Heart right ventricle (tissue), 16 donors: ENCODE results near the gene MYEOV. TPM values are rescaled to one million over a fixed set of nuclear protein-coding genes. Genes with fewer than 3 reads are reported as not detected.

ENCODE experiments used
- ATAC-seq, 8 donors: fragments of 200-7000 bp; cut with Tn5 transposase; one replicate each; pipeline ENCODE4 v1.9.1; 2020; ENCODE audit warnings: mild to moderate bottlenecking in 8 of 8, moderate library complexity in 8 of 8, moderate number of reproducible peaks in 1 of 8
- DNase-seq, 2 donors: peaks; one replicate each; pipeline ENCODE4 v3.0.0-alpha.2; 2020
- H3K27ac ChIP-seq, 10 donors: fragments of 200-600 bp; sonication (generic) in 2 of 10; one replicate each; pipeline versions ENCODE4 v1.5.0 to v1.8.0; 2020 to 2022; ENCODE audit warnings: mild to moderate bottlenecking in 3 of 10
- H3K27me3 ChIP-seq, 7 donors: fragments of 200-600 bp; one replicate each; pipeline ENCODE4 v1.8.0; 2021 to 2022; ENCODE audit warnings: mild to moderate bottlenecking in 2 of 7
- H3K36me3 ChIP-seq, 9 donors: fragments of 200-600 bp; sonication (generic) in 1 of 9; one replicate each; pipeline versions ENCODE4 v1.5.0 to v1.8.0; 2020 to 2022; ENCODE audit warnings: mild to moderate bottlenecking in 2 of 9
- H3K4me1 ChIP-seq, 9 donors: fragments of 200-600 bp; sonication (generic) in 1 of 9; one replicate each; pipeline versions ENCODE4 v1.5.0 to v1.8.0; 2020 to 2022; ENCODE audit warnings: mild to moderate bottlenecking in 4 of 9
- H3K4me3 ChIP-seq, 10 donors: fragments of 200-600 bp; sonication (generic) in 2 of 10; one replicate each; pipeline versions ENCODE4 v1.5.0 to v1.8.0; 2020 to 2022; ENCODE audit warnings: mild to moderate bottlenecking in 7 of 10, moderate library complexity in 2 of 10
- H3K9me3 ChIP-seq, 11 donors: fragments of 200-600 bp in 10 of 11; sonication (generic) in 2 of 11; one replicate each; pipeline versions ENCODE4 v1.5.0 to v1.8.0; 2013 to 2022; ENCODE audit warnings: mild to moderate bottlenecking in 2 of 11, control low read depth in 1 of 11, moderate library complexity in 1 of 11
- CTCF ChIP-seq, 9 donors: fragments of 200-600 bp; sonication (generic) in 2 of 9; IDR thresholded peaks; one replicate each; pipeline versions ENCODE4 v1.5.0 to v1.8.0; 2021 to 2022; ENCODE audit warnings: antibody characterized with exemption in 9 of 9, mild to moderate bottlenecking in 5 of 9, moderate library complexity in 1 of 9
- WGBS, 2 donors: extraction: QIAGEN DNeasy Blood & Tissue Kit; methylation state at CpG; one replicate each; pipeline ENCODE4 v1.1.7; 2013; ENCODE audit warnings: inconsistent platforms in 1 of 2; 5-methylcytosine and 5-hydroxymethylcytosine counted together
- intact Hi-C, 10 donors: fragments of 100-400 bp; cut with DNase I; formaldehyde crosslinking; loops; one replicate each; pipeline versions ENCODE4 v1.11.1 to v1.14.2; 2022
- polyA plus RNA-seq, 2 donors: library from polyadenylated mRNA; stranded (reverse); fragments of 200-250 nt; gene quantifications; one replicate each; pipeline ENCODE4 v1.2.3, GENCODE V29; 2013
- total RNA-seq, 10 donors: library from RNA; stranded (reverse); fragmentation: NEBNext Ultra II Directional in 3 of 10; extraction: Animal tissue kit (Norgen Biotek cat#: 25700) in 3 of 10; gene quantifications; one replicate each; pipeline versions ENCODE4 v1.2.1 to v1.2.4, GENCODE V29; 2021 to 2023
- donor health status: Arrhythmogenic right ventricular cardiomyopathy.
- donor health status: ischemic (EF 13 %, LVEDD 7.1; RV severe dilation, severe dysfunction).
- donor health status: healthy with polysubstance abuse.
- donor health status: DM: no; HTN: yes; CAD: no.
- donor health status: DM: no; HTN: no; CAD: no.
- donor health status: ischemic (EF 25% LVEDD 6.9; RV normal size, moderate dysfunction).
- donor health status: ischemic (EF 25% LVEDD 5.7; RV mildly dilated, moderate dysfunction).
- donor health status: healthy.
- donor health status: DM: yes; HTN: yes; CAD: no.
- donor health status: Ischemic cardiomyopathy.
- donor health status: ischemic (EF 35%, LVEDD 5.7; RV mildly dilated, moderate dysfunction).
- donor health status: nonischemic (EF 11% LVEDD 7.7; RV severe dilation, severe dysfunction).
- donor health status: DM: yes; HTN: yes; CAD: no.
- donor health status: PGD.
- donor health status: ischemic (EF 29% LVEDD 5.4; RV normal size, mild dysfunction).
- donor health status: nonischemic (EF 23%, LVEDD 6.1; RV moderate dilation, normal function).

Gene MYEOV
- total and polyA plus RNA-seq, 12 donors = 0.07 TPM; not detected in 11

GRCh38 chr11:69269926-69270697 is 23.8 kb upstream of the MYEOV start:
- Histone ChIP-seq H3K27ac (no peak overlapping the region), H3K4me1 (peaks cover 5 to 34% (median 11%) of the 10 kb centered on the region in 9 donors), H3K9me3 (no peaks in the 10 kb centered on the region), H3K27me3 (no peaks in the 10 kb centered on the region), H3K36me3 (no peaks in the 10 kb centered on the region), H3K4me3 (no peak overlapping the region)
- DNase-seq (no peak), ATAC-seq (peak in 4 of 8 donors; percentile 15 to 27 (median 20))
- WGBS, 2 donors = 82 to 85% methylated on average over 21 of the region's 21 CpGs
- TF ChIP-seq CTCF (IDR thresholded peaks at IDR 0.05) = no peak
- intact Hi-C loops = loop anchor here in 1 of 10 donors (10.0 kb wide), 1 partner anchor 135 kb away; no protein-coding TSS in a partner anchor

- Histone ChIP-seq H3K9me3 (no peaks in the 10 kb centered on the region), H3K36me3 (no peaks in the 10 kb centered on the region), H3K27ac (no peak overlapping the region), H3K4me1 (peaks cover 5 to 34% (median 11%) of the 10 kb centered on the region in 9 donors), H3K27me3 (no peaks in the 10 kb centered on the region), H3K4me3 (no peak overlapping the region)
- no peak for ATAC-seq
- intact Hi-C loops = loop anchor here in 1 of 10 donors (10.0 kb wide), 1 partner anchor 136 kb away; no protein-coding TSS in a partner anchor
- no peak for TF ChIP-seq CTCF (IDR thresholded peaks at IDR 0.05)
- 95 to 99% methylated on average over 7 of the region's 7 CpGs for WGBS, 2 donors
- no peak for DNase-seq
These were observed 23.0 kb upstream of the MYEOV start for GRCh38 chr11:69270941-69271340.

- Histone ChIP-seq H3K9me3 (no peaks in the 10 kb centered on the region), H3K4me3 (no peak overlapping the region), H3K36me3 (no peaks in the 10 kb centered on the region), H3K27ac (no peak overlapping the region), H3K27me3 (no peaks in the 10 kb centered on the region), H3K4me1 (peaks cover 5 to 34% (median 12%) of the 10 kb centered on the region in 9 donors)
- TF ChIP-seq CTCF (IDR thresholded peaks at IDR 0.05) = no peak
- ATAC-seq (no peak), DNase-seq (no peak)
- intact Hi-C loops = loop anchor here in 1 of 10 donors (10.0 kb wide), 1 partner anchor 137 kb away; no protein-coding TSS in a partner anchor
- 95 to 99% methylated on average over 3 of the region's 3 CpGs for WGBS, 2 donors
These were observed 21.9 kb upstream of the MYEOV start for GRCh38 chr11:69272055-69272454.

GRCh38 chr11:69272831-69273485 is 21.0 kb upstream of the MYEOV start:
- no peak for DNase-seq
- H3K27me3 ChIP-seq = no peaks in the 10 kb centered on the region
- H3K4me3 ChIP-seq = no peak overlapping the region
- no peaks in the 10 kb centered on the region for H3K9me3 ChIP-seq
- H3K27ac ChIP-seq = no peak overlapping the region
- intact Hi-C loops = loop anchor here in 1 of 10 donors (10.0 kb wide), 1 partner anchor 138 kb away; no protein-coding TSS in a partner anchor
- H3K36me3 ChIP-seq = no peaks in the 10 kb centered on the region
- no peak for TF ChIP-seq CTCF (IDR thresholded peaks at IDR 0.05)
- 96% methylated on average over 18 of the region's 18 CpGs for WGBS, 2 donors
- peaks cover 3 to 34% (median 11%) of the 10 kb centered on the region in 9 donors for H3K4me1 ChIP-seq
- no peak for ATAC-seq
